PFSK-1 (cell line): ENCODE data around the gene CLMN.

Experiments
- FOXP2 ChIP-seq: optimal IDR thresholded peaks from 2 replicates; pipeline ENCODE3; 2011; ENCODE audit warnings: borderline replicate concordance, control low read depth, inconsistent platforms; ENCODE audit not compliant: insufficient read depth; ENCODE audit errors: extremely low read length, extremely low read depth
- POLR2AphosphoS5 ChIP-seq: IDR thresholded peaks from 2 replicates; pipeline ENCODE4 v1.6.1; 2012; ENCODE audit warnings: low read depth, mild to moderate bottlenecking, control low read depth, low read length, moderate library complexity
- SIN3A ChIP-seq: IDR thresholded peaks from 2 replicates; pipeline ENCODE4 v1.6.1; 2012; ENCODE audit warnings: mild to moderate bottlenecking, low read length, moderate library complexity, borderline replicate concordance; ENCODE audit not compliant: insufficient read depth
- TAF1 ChIP-seq: IDR thresholded peaks from 2 replicates; pipeline ENCODE4 v1.6.1; 2012; ENCODE audit warnings: low read length, control low read depth, borderline replicate concordance; ENCODE audit not compliant: insufficient read depth
- TF ChIP-seq, protein P1 (sequence below), 2 experiments: IDR thresholded peaks; 2 replicates each; pipeline versions ENCODE4 v1.6.1 to v1.8.0; 2011 to 2012; ENCODE audit warnings: low read depth in 2 of 2, low read length in 2 of 2, control low read depth in 1 of 2, inconsistent platforms in 1 of 2, mild to moderate bottlenecking in 1 of 2, moderate library complexity in 1 of 2; ENCODE audit not compliant: insufficient read depth in 1 of 2

CLMN gene

DNA sequence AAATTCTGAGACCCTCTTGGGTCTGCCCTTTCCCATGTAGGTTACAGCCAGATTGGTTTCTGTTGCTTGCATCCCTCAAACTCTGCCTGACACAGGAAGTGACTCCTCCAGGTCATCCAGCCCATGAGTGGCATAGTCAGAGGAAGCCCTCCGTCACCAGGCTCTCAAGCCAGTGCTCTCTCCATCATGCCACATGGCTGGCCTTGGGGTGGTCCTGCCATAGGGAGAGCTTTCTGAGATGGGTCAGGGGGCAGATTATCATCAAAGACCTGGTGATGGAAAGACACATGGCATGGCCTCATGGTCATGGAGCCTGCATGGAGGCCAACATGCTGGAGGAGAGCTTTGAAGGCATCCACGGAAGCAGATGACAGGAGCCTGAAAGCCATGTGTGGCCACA, 15.4 kb upstream of the CLMN start:
- TF ChIP-seq FOXP2 (no peak), POLR2AphosphoS5 (no peak), TAF1 (no peak), SIN3A (no peak)
- TF ChIP-seq, protein P1, sequence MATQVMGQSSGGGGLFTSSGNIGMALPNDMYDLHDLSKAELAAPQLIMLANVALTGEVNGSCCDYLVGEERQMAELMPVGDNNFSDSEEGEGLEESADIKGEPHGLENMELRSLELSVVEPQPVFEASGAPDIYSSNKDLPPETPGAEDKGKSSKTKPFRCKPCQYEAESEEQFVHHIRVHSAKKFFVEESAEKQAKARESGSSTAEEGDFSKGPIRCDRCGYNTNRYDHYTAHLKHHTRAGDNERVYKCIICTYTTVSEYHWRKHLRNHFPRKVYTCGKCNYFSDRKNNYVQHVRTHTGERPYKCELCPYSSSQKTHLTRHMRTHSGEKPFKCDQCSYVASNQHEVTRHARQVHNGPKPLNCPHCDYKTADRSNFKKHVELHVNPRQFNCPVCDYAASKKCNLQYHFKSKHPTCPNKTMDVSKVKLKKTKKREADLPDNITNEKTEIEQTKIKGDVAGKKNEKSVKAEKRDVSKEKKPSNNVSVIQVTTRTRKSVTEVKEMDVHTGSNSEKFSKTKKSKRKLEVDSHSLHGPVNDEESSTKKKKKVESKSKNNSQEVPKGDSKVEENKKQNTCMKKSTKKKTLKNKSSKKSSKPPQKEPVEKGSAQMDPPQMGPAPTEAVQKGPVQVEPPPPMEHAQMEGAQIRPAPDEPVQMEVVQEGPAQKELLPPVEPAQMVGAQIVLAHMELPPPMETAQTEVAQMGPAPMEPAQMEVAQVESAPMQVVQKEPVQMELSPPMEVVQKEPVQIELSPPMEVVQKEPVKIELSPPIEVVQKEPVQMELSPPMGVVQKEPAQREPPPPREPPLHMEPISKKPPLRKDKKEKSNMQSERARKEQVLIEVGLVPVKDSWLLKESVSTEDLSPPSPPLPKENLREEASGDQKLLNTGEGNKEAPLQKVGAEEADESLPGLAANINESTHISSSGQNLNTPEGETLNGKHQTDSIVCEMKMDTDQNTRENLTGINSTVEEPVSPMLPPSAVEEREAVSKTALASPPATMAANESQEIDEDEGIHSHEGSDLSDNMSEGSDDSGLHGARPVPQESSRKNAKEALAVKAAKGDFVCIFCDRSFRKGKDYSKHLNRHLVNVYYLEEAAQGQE (IDR thresholded peaks at IDR 0.05; ENCODE audit: insufficient read depth in 1 of 2, low read depth in 2 of 2, low read length in 2 of 2), result no peak

DNA sequence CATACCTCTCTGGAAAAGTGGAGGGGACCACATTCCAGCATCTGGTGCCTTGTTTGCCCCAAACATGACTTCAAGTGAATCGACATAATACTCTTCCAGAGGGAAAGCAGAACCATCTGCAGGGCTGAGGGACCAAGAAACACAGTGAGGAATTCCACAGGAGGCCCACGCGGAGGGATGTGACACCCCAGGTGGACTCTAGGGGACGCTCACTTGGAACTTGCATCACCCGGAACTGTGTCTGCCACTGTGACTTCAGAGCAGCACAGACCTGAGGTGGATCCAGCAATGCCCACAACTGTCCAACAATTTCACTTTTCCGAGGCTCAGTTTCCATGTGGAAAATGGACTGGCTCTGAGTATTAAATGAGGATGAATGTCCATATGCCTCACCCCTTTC, 14.3 kb upstream of the CLMN start:
- TF ChIP-seq POLR2AphosphoS5 (no peak), FOXP2 (no peak), TAF1 (no peak), SIN3A (no peak)
- TF ChIP-seq, protein P1 (IDR thresholded peaks at IDR 0.05; ENCODE audit: insufficient read depth in 1 of 2, low read depth in 2 of 2, low read length in 2 of 2), result no peak

DNA sequence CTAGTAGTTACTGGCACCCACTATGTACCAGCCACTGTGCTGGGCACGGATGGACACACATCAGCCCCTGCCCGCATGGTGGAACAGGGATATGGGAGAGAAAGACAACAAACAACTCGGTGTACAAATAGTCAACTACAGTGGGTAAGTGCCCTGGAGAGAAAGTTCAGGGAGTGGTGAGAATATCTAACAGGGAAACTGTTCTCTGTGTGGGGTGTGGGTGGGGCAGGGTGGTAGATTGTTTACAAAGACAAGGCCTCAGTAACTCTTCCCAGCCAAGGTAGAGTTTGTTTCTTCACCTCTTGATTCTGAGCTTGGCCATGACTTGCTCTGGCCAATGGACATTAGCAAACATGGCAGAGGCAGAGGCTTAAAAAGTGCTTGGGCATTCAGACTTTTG, 12.9 kb upstream of the CLMN start:
- TF ChIP-seq TAF1, result no peak
- TF ChIP-seq SIN3A, result no peak
- TF ChIP-seq POLR2AphosphoS5, result no peak
- TF ChIP-seq FOXP2, result no peak
- TF ChIP-seq, protein P1 (IDR thresholded peaks at IDR 0.05; ENCODE audit: insufficient read depth in 1 of 2, low read depth in 2 of 2, low read length in 2 of 2), result no peak

DNA sequence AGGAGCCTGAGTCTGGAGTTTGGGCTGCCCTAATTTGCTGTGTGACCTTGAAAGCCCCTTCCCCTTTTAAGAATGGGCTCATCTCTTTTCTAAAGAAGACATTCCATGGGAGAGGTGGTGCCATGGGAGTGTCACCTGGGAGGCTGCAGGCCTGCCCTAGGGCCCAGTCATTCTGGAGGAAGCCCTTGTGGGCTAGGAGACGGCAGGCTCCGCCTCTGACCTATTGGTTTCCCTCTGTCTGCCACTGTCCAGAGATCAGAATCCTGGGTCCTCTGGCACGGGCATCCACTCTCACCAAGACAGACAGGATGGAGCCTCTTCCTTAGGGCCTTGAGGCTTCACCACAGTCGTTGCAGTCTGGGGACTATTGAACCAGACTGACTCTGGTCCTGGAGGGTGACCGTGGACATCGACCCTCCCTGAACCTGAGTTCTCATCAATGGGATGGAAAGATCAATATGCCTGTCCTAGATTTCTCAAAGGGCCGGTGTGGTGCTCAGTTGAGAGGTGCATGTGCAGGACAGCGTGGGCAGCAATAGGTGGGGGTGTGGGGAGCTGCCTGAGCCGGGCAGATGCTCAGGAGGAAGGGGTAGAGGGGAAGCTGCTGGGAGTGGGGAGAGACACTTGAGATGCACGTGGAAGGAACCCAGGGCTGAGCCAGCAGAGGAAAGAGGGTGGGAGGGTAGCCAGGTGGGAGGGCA, 12.2 kb upstream of the CLMN start:
- TF ChIP-seq POLR2AphosphoS5 (no peak), FOXP2 (no peak), SIN3A (no peak), TAF1 (no peak)
- TF ChIP-seq, protein P1 (IDR thresholded peaks at IDR 0.05; ENCODE audit: insufficient read depth in 1 of 2, low read depth in 2 of 2, low read length in 2 of 2), result no peak
